ENCODE data around the gene ITPR2.
"Not testable (repeated sequence)": the region's sequence is repeated elsewhere in the genome, so short reads cannot be mapped to it uniquely, and the experiment has no call there.

Gene ITPR2

GRCh38 chr12:26340649-26341048 is 492.3 kb downstream of the ITPR2 start:
- peak; percentile 70 for DNase-seq (ENCODE audit: low spot score)

GRCh38 chr12:26339976-26340375 is 493.0 kb downstream of the ITPR2 start:
- DNase-seq (ENCODE audit: low spot score): no peak

- peak; percentile 91 for DNase-seq (ENCODE audit: low spot score)
These were observed 494.1 kb downstream of the ITPR2 start for GRCh38 chr12:26338586-26339572.

GRCh38 chr12:26335651-26336050 is 497.3 kb downstream of the ITPR2 start:
- no peak for DNase-seq (ENCODE audit: low spot score)

- peak; percentile 43 for DNase-seq (ENCODE audit: low spot score)
These were observed 498.3 kb downstream of the ITPR2 start for GRCh38 chr12:26334621-26335124.

GRCh38 chr12:26331960-26332359 is 501.0 kb downstream of the ITPR2 start:
- no peak for DNase-seq (ENCODE audit: low spot score)

- DNase-seq (ENCODE audit: low spot score): no peak
These were observed 501.9 kb downstream of the ITPR2 start for GRCh38 chr12:26331136-26331535.

GRCh38 chr12:26327975-26328644 is 504.9 kb downstream of the ITPR2 start:
- DNase-seq (ENCODE audit: low spot score): no peak

GRCh38 chr12:26323673-26324072 is 509.3 kb downstream of the ITPR2 start:
- no peak for DNase-seq (ENCODE audit: low spot score)

- DNase-seq (ENCODE audit: low spot score): no peak
These were observed 513.5 kb downstream of the ITPR2 start for GRCh38 chr12:26319511-26319910.

GRCh38 chr12:26318661-26319068 is 514.3 kb downstream of the ITPR2 start:
- DNase-seq (ENCODE audit: low spot score): no peak

- no peak for DNase-seq (ENCODE audit: low spot score)
These were observed 514.9 kb downstream of the ITPR2 start for GRCh38 chr12:26317942-26318575.

- not testable (repeated sequence) for DNase-seq (ENCODE audit: low spot score)
These were observed 518.9 kb downstream of the ITPR2 start for GRCh38 chr12:26314103-26314502.

- DNase-seq (ENCODE audit: low spot score): not testable (repeated sequence)
These were observed 522.5 kb downstream of the ITPR2 start for GRCh38 chr12:26310489-26310888.

GRCh38 chr12:26309634-26310033 is 523.4 kb downstream of the ITPR2 start:
- DNase-seq (ENCODE audit: low spot score): no peak

GRCh38 chr12:26304273-26304672 is 528.7 kb downstream of the ITPR2 start:
- no peak for DNase-seq (ENCODE audit: low spot score)

- no peak for DNase-seq (ENCODE audit: low spot score)
These were observed 529.6 kb downstream of the ITPR2 start for GRCh38 chr12:26303418-26303817.

- no peak for DNase-seq (ENCODE audit: low spot score)
These were observed 530.2 kb downstream of the ITPR2 start for GRCh38 chr12:26302776-26303175.

GRCh38 chr12:26299751-26300150 is 533.2 kb downstream of the ITPR2 start:
- DNase-seq (ENCODE audit: low spot score): no peak

- no peak for DNase-seq (ENCODE audit: low spot score)
These were observed 534.0 kb downstream of the ITPR2 start for GRCh38 chr12:26298785-26299621.

GRCh38 chr12:26297396-26298070 is 535.5 kb downstream of the ITPR2 start:
- no peak for DNase-seq (ENCODE audit: low spot score)

Measured in putamen (tissue), 1 donor.